HCT116 (cell line): ENCODE data around the gene MAML2. TPM values are rescaled to one million over a fixed set of nuclear protein-coding genes. Genes with fewer than 3 reads are reported as not detected.

Source experiments
- ATAC-seq: fragments of 200-7000 bp; cut with Tn5 transposase; 2 replicates; pipeline ENCODE4 v1.9.1; 2020; ENCODE audit warnings: mild to moderate bottlenecking, moderate library complexity
- BruUV-seq: library from RNA; stranded (reverse); fragments of 400-500 nt; replicated peaks from 2 replicates; lab custom pipeline; 2021; lab: Mats Ljungman, UMichigan
- CTCF ChIA-PET: fragments of 300-600 bp; sonication (Branson Sonifier 250); formaldehyde crosslinking; loops from one replicate; lab custom pipeline; 2021; ENCODE audit warnings: antibody characterized with exemption; lab: Charles Lee
- POLR2A ChIA-PET: fragments of 300-600, 350-600 bp; sonication (Branson Sonifier 250); formaldehyde crosslinking; loops from one replicate; lab custom pipeline; 2021; ENCODE audit warnings: antibody characterized with exemption; lab: Charles Lee
- RAD21 ChIA-PET, 2 experiments: fragments of 300-600 bp; sonication (Branson Sonifier 250); formaldehyde crosslinking; loops; one replicate each; lab custom pipeline; 2023; ENCODE audit warnings: low total read pairs in 2 of 2; ENCODE audit not compliant: uncharacterized antibody in 2 of 2, unreplicated experiment in 2 of 2, low non-redundant PET in 1 of 2; lab: Charles Lee
- DNase-seq: peaks from one replicate; pipeline ENCODE4 v3.0.0-alpha.2; 2010; ENCODE audit warnings: low read depth, low spot score
- H2AFZ ChIP-seq: fragments of 200-600 bp; shearing (Covaris generic), sonication (generic); 2 replicates; pipeline ENCODE4 v1.6.1; 2017; ENCODE audit warnings: low read depth, mixed run types, mixed read lengths, antibody characterized with exemption, low read length; ENCODE audit not compliant: poor library complexity, severe bottlenecking
- H3K27ac ChIP-seq: 2 replicates; pipeline ENCODE4 v1.5.1; 2012; ENCODE audit warnings: low read depth, low read length
- H3K27me3 ChIP-seq: fragments of 200-600 bp; sonication (generic); 2 replicates; pipeline ENCODE4 v1.6.1; 2016; ENCODE audit warnings: mixed run types, low read length, mixed read lengths; ENCODE audit not compliant: insufficient read depth
- H3K36me3 ChIP-seq, 2 experiments: fragments of 200-500 bp in 1 of 2; fragments of 200-600 bp in 1 of 2; sonication (Bioruptor generic) in 1 of 2; sonication (generic) in 1 of 2; 2 replicates each; pipeline versions ENCODE4 v1.5.1 to v1.6.1; 2014 to 2016; ENCODE audit warnings: low read length in 2 of 2, inconsistent platforms in 1 of 2, mixed read lengths in 1 of 2, mixed run types in 1 of 2; ENCODE audit not compliant: insufficient read depth in 2 of 2, control insufficient read depth in 1 of 2
- H3K4me1 ChIP-seq, 2 experiments: fragments of 200-600 bp in 1 of 2; sonication (generic) in 1 of 2; 2 replicates each; pipeline versions ENCODE4 v1.5.1 to v1.6.1; 2012 to 2017; ENCODE audit warnings: low read length in 2 of 2, inconsistent platforms in 1 of 2, mild to moderate bottlenecking in 1 of 2, mixed read lengths in 1 of 2, mixed run types in 1 of 2, moderate library complexity in 1 of 2; ENCODE audit not compliant: insufficient read depth in 2 of 2, control insufficient read depth in 1 of 2
- H3K4me2 ChIP-seq: fragments of 200-600 bp; sonication (generic); 2 replicates; pipeline ENCODE4 v1.6.1; 2017; ENCODE audit warnings: mixed run types, low read length, mixed read lengths
- H3K4me3 ChIP-seq, 2 experiments: fragments of 200-600 bp in 1 of 2; sonication (generic) in 1 of 2; replicated peaks in 1 of 2; 2 replicates each; pipeline ENCODE4 v1.5.1; 2011 to 2016; ENCODE audit warnings: low read length in 2 of 2, control low read depth in 1 of 2, low read depth in 1 of 2, mild to moderate bottlenecking in 1 of 2, mixed read lengths in 1 of 2, mixed run types in 1 of 2
- H3K79me2 ChIP-seq: fragments of 200-600 bp; sonication (generic); 2 replicates; pipeline ENCODE4 v1.6.1; 2017; ENCODE audit warnings: mild to moderate bottlenecking, mixed run types, low read length, moderate library complexity, mixed read lengths; ENCODE audit not compliant: insufficient read depth
- H3K9ac ChIP-seq: fragments of 200-600 bp; sonication (generic); 2 replicates; pipeline ENCODE4 v1.6.1; 2016; ENCODE audit warnings: low read length, mixed read lengths
- H3K9me2 ChIP-seq: fragments of 200-600 bp; sonication (generic), shearing (Covaris generic); 2 replicates; pipeline ENCODE4 v1.6.1; 2017; ENCODE audit warnings: mixed run types, mild to moderate bottlenecking, moderate library complexity; ENCODE audit not compliant: insufficient read depth
- H3K9me3 ChIP-seq, 2 experiments: fragments of 200-500 bp in 1 of 2; fragments of 200-600 bp in 1 of 2; sonication (Bioruptor generic) in 1 of 2; sonication (generic) in 1 of 2; 2 replicates each; pipeline ENCODE4 v1.6.1; 2014 to 2017; ENCODE audit warnings: low read length in 2 of 2, mixed read lengths in 2 of 2, inconsistent platforms in 1 of 2, low read depth in 1 of 2, mild to moderate bottlenecking in 1 of 2, mixed run types in 1 of 2, moderate library complexity in 1 of 2; ENCODE audit not compliant: control insufficient read depth in 1 of 2, insufficient read depth in 1 of 2
- H4K20me1 ChIP-seq: fragments of 200-600 bp; sonication (generic), shearing (Covaris generic); 2 replicates; pipeline ENCODE4 v1.6.1; 2017; ENCODE audit warnings: mixed run types, mild to moderate bottlenecking, moderate library complexity; ENCODE audit not compliant: insufficient read depth
- CBX3 ChIP-seq: IDR thresholded peaks from 2 replicates; pipeline ENCODE4 v1.6.1; 2012; ENCODE audit warnings: low read depth
- CEBPB ChIP-seq: IDR thresholded peaks from 2 replicates; pipeline ENCODE4 v1.6.1; 2012; ENCODE audit warnings: low read depth
- EZH2 ChIP-seq: fragments of 200-600 bp; sonication (generic); IDR thresholded peaks from 2 replicates; pipeline ENCODE4 v1.6.1; 2017; ENCODE audit warnings: antibody characterized with exemption, mixed run types
- FOSL1 ChIP-seq: IDR thresholded peaks from 2 replicates; pipeline ENCODE4 v1.6.1; 2012; ENCODE audit warnings: low read depth
- SP1 ChIP-seq: IDR thresholded peaks from 2 replicates; pipeline ENCODE4 v1.6.1; 2012; ENCODE audit warnings: low read depth
- intact Hi-C: fragments of 100-400 bp; cut with micrococcal nuclease; formaldehyde crosslinking; loops from 2 replicates; pipeline ENCODE4 v1.10.0; 2022
- total RNA-seq: library from RNA; stranded (reverse); gene quantifications from one replicate; pipeline ENCODE4 v1.2.1, GENCODE V29; 2021; ENCODE audit not compliant: unreplicated experiment
- TF ChIP-seq, protein P1 (sequence below), 3 experiments: fragments of 200-600 bp in 1 of 3; sonication (generic) in 1 of 3; IDR thresholded peaks in 2 of 3; conservative IDR thresholded peaks in 1 of 3; 2 replicates each; pipeline ENCODE4 v1.5.1; 2012 to 2017; ENCODE audit warnings: low read depth in 2 of 3, low read length in 2 of 3, antibody characterized with exemption in 1 of 3, borderline replicate concordance in 1 of 3, control low read depth in 1 of 3, mild to moderate bottlenecking in 1 of 3, mixed read lengths in 1 of 3, mixed run types in 1 of 3, moderate library complexity in 1 of 3; ENCODE audit not compliant: insufficient read depth in 1 of 3
- TF ChIP-seq, protein P2 (sequence below): IDR thresholded peaks from 2 replicates; pipeline ENCODE4 v1.6.1; 2012; ENCODE audit warnings: low read depth

MAML2 gene
- total RNA-seq, 1 experiment from 2014 or later = 2.6 TPM

DNA sequence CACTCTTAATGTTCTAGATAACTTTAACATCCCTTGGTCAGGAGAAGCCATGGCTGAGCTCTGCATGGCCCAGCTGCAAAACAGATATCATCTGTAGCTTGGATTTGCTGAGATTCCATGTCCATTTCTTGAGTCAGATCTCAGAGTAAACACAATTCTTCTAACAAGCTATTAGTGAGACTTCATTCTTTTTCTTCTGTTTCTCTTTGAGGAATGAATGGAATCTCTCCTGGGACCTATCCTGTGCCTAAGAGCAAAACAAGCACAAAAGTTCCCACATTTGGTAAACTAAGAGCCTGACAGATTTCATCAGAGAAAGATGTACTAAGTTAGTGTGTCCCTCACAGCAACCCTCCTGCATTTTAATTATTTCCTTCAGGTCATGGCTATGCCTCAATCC lies 142.8 kb downstream of the MAML2 start:
- H3K27ac ChIP-seq = no peak overlapping the region
- H2AFZ ChIP-seq = no peak overlapping the region
- no peak for DNase-seq
- no peaks in the 10 kb centered on the region for H3K4me1 ChIP-seq
- no peak overlapping the region for H3K4me3 ChIP-seq
- no peak overlapping the region for H3K4me2 ChIP-seq
- no peak for TF ChIP-seq CEBPB
- TF ChIP-seq SP1 = no peak
- no peak for TF ChIP-seq CBX3
- TF ChIP-seq, protein P1, sequence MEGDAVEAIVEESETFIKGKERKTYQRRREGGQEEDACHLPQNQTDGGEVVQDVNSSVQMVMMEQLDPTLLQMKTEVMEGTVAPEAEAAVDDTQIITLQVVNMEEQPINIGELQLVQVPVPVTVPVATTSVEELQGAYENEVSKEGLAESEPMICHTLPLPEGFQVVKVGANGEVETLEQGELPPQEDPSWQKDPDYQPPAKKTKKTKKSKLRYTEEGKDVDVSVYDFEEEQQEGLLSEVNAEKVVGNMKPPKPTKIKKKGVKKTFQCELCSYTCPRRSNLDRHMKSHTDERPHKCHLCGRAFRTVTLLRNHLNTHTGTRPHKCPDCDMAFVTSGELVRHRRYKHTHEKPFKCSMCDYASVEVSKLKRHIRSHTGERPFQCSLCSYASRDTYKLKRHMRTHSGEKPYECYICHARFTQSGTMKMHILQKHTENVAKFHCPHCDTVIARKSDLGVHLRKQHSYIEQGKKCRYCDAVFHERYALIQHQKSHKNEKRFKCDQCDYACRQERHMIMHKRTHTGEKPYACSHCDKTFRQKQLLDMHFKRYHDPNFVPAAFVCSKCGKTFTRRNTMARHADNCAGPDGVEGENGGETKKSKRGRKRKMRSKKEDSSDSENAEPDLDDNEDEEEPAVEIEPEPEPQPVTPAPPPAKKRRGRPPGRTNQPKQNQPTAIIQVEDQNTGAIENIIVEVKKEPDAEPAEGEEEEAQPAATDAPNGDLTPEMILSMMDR (IDR thresholded peaks at IDR 0.05 in 2 of 3, conservative IDR thresholded peaks at IDR 0.05 in 1 of 3; ENCODE audit: borderline replicate concordance in 1 of 3, insufficient read depth in 1 of 3, low read depth in 2 of 3, low read length in 2 of 3) = no peak
- TF ChIP-seq, protein P2, sequence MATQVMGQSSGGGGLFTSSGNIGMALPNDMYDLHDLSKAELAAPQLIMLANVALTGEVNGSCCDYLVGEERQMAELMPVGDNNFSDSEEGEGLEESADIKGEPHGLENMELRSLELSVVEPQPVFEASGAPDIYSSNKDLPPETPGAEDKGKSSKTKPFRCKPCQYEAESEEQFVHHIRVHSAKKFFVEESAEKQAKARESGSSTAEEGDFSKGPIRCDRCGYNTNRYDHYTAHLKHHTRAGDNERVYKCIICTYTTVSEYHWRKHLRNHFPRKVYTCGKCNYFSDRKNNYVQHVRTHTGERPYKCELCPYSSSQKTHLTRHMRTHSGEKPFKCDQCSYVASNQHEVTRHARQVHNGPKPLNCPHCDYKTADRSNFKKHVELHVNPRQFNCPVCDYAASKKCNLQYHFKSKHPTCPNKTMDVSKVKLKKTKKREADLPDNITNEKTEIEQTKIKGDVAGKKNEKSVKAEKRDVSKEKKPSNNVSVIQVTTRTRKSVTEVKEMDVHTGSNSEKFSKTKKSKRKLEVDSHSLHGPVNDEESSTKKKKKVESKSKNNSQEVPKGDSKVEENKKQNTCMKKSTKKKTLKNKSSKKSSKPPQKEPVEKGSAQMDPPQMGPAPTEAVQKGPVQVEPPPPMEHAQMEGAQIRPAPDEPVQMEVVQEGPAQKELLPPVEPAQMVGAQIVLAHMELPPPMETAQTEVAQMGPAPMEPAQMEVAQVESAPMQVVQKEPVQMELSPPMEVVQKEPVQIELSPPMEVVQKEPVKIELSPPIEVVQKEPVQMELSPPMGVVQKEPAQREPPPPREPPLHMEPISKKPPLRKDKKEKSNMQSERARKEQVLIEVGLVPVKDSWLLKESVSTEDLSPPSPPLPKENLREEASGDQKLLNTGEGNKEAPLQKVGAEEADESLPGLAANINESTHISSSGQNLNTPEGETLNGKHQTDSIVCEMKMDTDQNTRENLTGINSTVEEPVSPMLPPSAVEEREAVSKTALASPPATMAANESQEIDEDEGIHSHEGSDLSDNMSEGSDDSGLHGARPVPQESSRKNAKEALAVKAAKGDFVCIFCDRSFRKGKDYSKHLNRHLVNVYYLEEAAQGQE = no peak
- TF ChIP-seq FOSL1 = no peak
- TF ChIP-seq EZH2 = no peak
- TF ChIP-seq, all 23 proteins: peak for 0
- BruUV-seq = no TSS peak
- ChIA-PET POLR2A (no interaction called here), RAD21 (no interaction called here), CTCF (no interaction called here)
- no peaks in the 10 kb centered on the region for H4K20me1 ChIP-seq
- H3K9me3 ChIP-seq = no peaks in the 10 kb centered on the region
- H3K79me2 ChIP-seq = no peaks in the 10 kb centered on the region
- no peaks in the 10 kb centered on the region for H3K36me3 ChIP-seq
- no peak overlapping the region for H3K9ac ChIP-seq
- H3K27me3 ChIP-seq = no peaks in the 10 kb centered on the region
- intact Hi-C loops = no loop called here
- ATAC-seq = no peak
- H3K9me2 ChIP-seq = no peaks in the 10 kb centered on the region
